DND-41 (cell line): ENCODE results near the gene PRSS23.

Experiments
- ATAC-seq: fragments of 200-7000 bp; cut with Tn5 transposase; 3 replicates; pipeline ENCODE4 v1.9.1; 2021; ENCODE audit warnings: low read depth; ENCODE audit not compliant: insufficient read depth
- DNase-seq: peaks from one replicate; pipeline ENCODE4 v3.0.0-alpha.2; 2020
- H2AFZ ChIP-seq: 2 replicates; pipeline ENCODE4 v1.6.0; 2012; ENCODE audit warnings: low read depth, low read length
- H3K27ac ChIP-seq: 2 replicates; pipeline ENCODE4 v1.5.1; 2012; ENCODE audit warnings: low read length, inconsistent platforms
- H3K27me3 ChIP-seq: fragments of 200-600 bp; sonication (generic); 2 replicates; pipeline ENCODE4 v1.6.0; 2012; ENCODE audit warnings: low read length, mild to moderate bottlenecking, inconsistent platforms; ENCODE audit not compliant: insufficient read depth, poor library complexity
- H3K36me3 ChIP-seq: 2 replicates; pipeline ENCODE4 v1.5.1; 2012; ENCODE audit warnings: low read length, inconsistent platforms; ENCODE audit not compliant: insufficient read depth
- H3K4me1 ChIP-seq: 2 replicates; pipeline ENCODE4 v1.5.1; 2012; ENCODE audit warnings: mild to moderate bottlenecking, low read length; ENCODE audit not compliant: insufficient read depth
- H3K4me2 ChIP-seq: 2 replicates; pipeline ENCODE4 v1.6.0; 2012; ENCODE audit warnings: mild to moderate bottlenecking, moderate library complexity, low read length, inconsistent platforms; ENCODE audit not compliant: insufficient read depth
- H3K4me3 ChIP-seq, 2 experiments: fragments of 200-600 bp in 1 of 2; shearing (Covaris generic) in 1 of 2; 2 replicates each; pipeline ENCODE4 v1.5.1; 2012 to 2016; ENCODE audit warnings: inconsistent platforms in 2 of 2, low read length in 2 of 2, mild to moderate bottlenecking in 2 of 2, low read depth in 1 of 2, moderate library complexity in 1 of 2
- H3K79me2 ChIP-seq: 2 replicates; pipeline ENCODE4 v1.6.0; 2012; ENCODE audit warnings: low read length, inconsistent platforms; ENCODE audit not compliant: insufficient read depth
- H3K9ac ChIP-seq: 2 replicates; pipeline ENCODE4 v1.6.0; 2012; ENCODE audit warnings: low read depth, mild to moderate bottlenecking, inconsistent platforms, low read length, moderate library complexity
- H3K9me3 ChIP-seq: 2 replicates; pipeline ENCODE4 v1.5.1; 2012; ENCODE audit warnings: low read length, moderate library complexity, mild to moderate bottlenecking, inconsistent platforms; ENCODE audit not compliant: insufficient read depth, severe bottlenecking
- H4K20me1 ChIP-seq: 2 replicates; pipeline ENCODE4 v1.6.0; 2012; ENCODE audit warnings: low read length; ENCODE audit not compliant: insufficient read depth
- EZH2 ChIP-seq: IDR thresholded peaks from 3 replicates; pipeline ENCODE4 v1.6.1; 2012; ENCODE audit warnings: borderline replicate concordance, low read depth, mild to moderate bottlenecking, moderate library complexity, low read length, inconsistent platforms; ENCODE audit not compliant: severe bottlenecking
- TF ChIP-seq, protein P1 (sequence below): IDR thresholded peaks from 2 replicates; pipeline ENCODE4 v1.5.1; 2012; ENCODE audit warnings: borderline replicate concordance, low read length, moderate library complexity, mild to moderate bottlenecking; ENCODE audit not compliant: poor library complexity, severe bottlenecking; ENCODE audit errors: extremely low read depth

The PRSS23 gene

DNA sequence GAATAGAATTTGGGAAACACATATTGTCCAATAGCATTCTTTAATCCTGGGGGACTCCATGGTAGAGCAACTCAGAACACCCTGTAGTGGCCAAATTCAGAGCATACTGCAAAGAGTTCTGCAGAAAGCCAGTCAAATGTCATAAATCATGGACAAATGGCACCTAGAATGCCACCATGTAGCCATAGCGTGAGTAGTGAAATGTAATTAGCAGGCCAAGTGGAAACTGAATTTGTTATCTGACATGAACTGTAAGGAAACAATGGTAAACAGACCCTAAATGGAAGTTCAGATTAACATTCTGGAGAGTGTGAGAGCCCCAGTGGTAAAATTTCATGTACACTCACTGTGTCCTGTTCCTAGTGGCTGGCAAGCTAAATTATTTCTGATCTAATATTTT is 7.0 kb upstream of the PRSS23 start:
- Histone ChIP-seq H3K79me2 (no peaks in the 10 kb centered on the region), H3K27me3 (peaks cover 10% of the 10 kb centered on the region), H3K9me3 (no peaks in the 10 kb centered on the region), H3K4me2 (no peak overlapping the region), H3K36me3 (no peaks in the 10 kb centered on the region), H4K20me1 (no peaks in the 10 kb centered on the region), H3K4me3 (no peak overlapping the region), H3K9ac (no peak overlapping the region), H2AFZ (no peak overlapping the region), H3K27ac (no peak overlapping the region), H3K4me1 (no peaks in the 10 kb centered on the region)
- DNase-seq (no peak), ATAC-seq (no peak)
- TF ChIP-seq EZH2 = no peak
- TF ChIP-seq, protein P1, sequence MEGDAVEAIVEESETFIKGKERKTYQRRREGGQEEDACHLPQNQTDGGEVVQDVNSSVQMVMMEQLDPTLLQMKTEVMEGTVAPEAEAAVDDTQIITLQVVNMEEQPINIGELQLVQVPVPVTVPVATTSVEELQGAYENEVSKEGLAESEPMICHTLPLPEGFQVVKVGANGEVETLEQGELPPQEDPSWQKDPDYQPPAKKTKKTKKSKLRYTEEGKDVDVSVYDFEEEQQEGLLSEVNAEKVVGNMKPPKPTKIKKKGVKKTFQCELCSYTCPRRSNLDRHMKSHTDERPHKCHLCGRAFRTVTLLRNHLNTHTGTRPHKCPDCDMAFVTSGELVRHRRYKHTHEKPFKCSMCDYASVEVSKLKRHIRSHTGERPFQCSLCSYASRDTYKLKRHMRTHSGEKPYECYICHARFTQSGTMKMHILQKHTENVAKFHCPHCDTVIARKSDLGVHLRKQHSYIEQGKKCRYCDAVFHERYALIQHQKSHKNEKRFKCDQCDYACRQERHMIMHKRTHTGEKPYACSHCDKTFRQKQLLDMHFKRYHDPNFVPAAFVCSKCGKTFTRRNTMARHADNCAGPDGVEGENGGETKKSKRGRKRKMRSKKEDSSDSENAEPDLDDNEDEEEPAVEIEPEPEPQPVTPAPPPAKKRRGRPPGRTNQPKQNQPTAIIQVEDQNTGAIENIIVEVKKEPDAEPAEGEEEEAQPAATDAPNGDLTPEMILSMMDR = no peak

DNA sequence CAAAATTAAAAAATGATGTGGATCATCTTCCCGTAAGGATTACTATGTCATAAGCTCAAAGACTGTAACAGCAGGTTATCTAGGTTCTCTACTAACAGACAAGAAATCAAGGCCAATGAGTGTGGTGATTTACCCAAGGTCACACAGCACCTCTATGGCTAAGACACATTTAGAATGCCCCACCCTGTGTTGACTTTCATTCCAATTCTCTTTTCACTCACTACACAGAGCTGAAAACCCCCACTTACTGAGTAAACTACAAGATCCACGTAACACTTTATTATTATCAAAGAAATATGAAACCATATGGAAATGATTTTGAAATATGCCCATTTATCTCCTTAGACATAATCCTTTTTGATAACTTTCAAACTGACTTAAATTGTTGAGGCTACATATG is 4.8 kb upstream of the PRSS23 start:
- ATAC-seq = no peak
- H3K9ac ChIP-seq = no peak overlapping the region
- H3K4me3 ChIP-seq = no peak overlapping the region
- no peaks in the 10 kb centered on the region for H3K79me2 ChIP-seq
- no peaks in the 10 kb centered on the region for H3K36me3 ChIP-seq
- H4K20me1 ChIP-seq = no peaks in the 10 kb centered on the region
- H3K4me1 ChIP-seq = no peaks in the 10 kb centered on the region
- DNase-seq = no peak
- no peaks in the 10 kb centered on the region for H3K9me3 ChIP-seq
- H3K4me2 ChIP-seq = no peak overlapping the region
- H3K27ac ChIP-seq = no peak overlapping the region
- H3K27me3 ChIP-seq = peaks cover 4% of the 10 kb centered on the region
- no peak overlapping the region for H2AFZ ChIP-seq
- TF ChIP-seq EZH2 = no peak
- TF ChIP-seq, protein P1 = no peak

DNA sequence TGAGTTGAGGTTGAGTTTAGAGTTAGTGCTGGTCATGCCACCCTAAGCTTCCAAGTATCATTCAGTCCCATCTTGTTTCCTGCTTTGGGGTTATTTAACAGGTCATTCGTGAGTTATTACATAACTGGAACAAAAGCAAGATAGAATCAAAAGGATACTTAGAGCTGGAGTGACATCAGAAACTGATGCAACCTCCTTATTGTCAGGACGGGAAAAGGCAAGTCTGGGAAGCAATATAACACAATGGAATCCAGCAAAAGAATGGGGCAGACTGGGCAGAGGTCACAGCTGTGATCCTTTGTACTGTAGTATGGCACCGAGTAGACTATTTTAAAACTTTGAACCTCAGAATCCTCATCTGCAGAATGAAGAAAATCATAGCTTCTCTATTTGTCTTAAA is 4.4 kb upstream of the PRSS23 start:
- no peak overlapping the region for H3K4me2 ChIP-seq
- no peak overlapping the region for H3K27ac ChIP-seq
- TF ChIP-seq, protein P1 = no peak
- H3K9ac ChIP-seq = no peak overlapping the region
- H4K20me1 ChIP-seq = no peaks in the 10 kb centered on the region
- DNase-seq (no peak), ATAC-seq (no peak)
- H3K9me3 ChIP-seq = no peaks in the 10 kb centered on the region
- peaks cover 2% of the 10 kb centered on the region for H3K27me3 ChIP-seq
- no peak overlapping the region for H2AFZ ChIP-seq
- H3K4me3 ChIP-seq = no peak overlapping the region
- H3K79me2 ChIP-seq = no peaks in the 10 kb centered on the region
- H3K4me1 ChIP-seq = no peaks in the 10 kb centered on the region
- H3K36me3 ChIP-seq = no peaks in the 10 kb centered on the region

DNA sequence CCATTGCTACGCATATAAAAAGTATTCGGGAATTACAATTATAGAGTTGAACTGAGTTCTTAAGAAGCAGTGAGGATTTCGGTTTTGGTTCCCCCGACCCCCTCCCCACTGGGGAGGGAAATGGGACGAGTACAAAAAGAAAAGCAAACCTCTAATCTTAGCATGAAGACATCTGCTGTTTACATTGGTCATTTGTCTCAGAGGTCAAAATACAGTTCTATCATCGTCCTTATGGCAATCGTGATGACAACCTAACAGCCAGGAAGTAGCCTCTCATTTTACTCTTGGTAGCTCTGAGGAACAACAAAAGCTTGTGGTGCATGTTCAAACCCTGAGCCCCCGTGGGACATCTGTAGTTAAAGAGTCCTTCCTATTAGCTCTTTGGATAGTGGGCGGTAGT is 3.2 kb upstream of the PRSS23 start:
- H3K4me2 ChIP-seq = no peak overlapping the region
- no peaks in the 10 kb centered on the region for H3K9me3 ChIP-seq
- H3K79me2 ChIP-seq = no peaks in the 10 kb centered on the region
- H3K4me3 ChIP-seq = no peak overlapping the region
- H3K9ac ChIP-seq = no peak overlapping the region
- no peak for TF ChIP-seq EZH2
- TF ChIP-seq, protein P1 = no peak
- no peak for DNase-seq
- peaks cover 2% of the 10 kb centered on the region for H3K27me3 ChIP-seq
- H4K20me1 ChIP-seq = no peaks in the 10 kb centered on the region
- ATAC-seq = no peak
- no peak overlapping the region for H2AFZ ChIP-seq
- no peaks in the 10 kb centered on the region for H3K36me3 ChIP-seq
- H3K27ac ChIP-seq = no peak overlapping the region
- H3K4me1 ChIP-seq = no peaks in the 10 kb centered on the region
